Fibroblast of skin of right biceps (primary cell): ENCODE data around the gene NAMPT.
"Not testable (repeated sequence)": the region's sequence is repeated elsewhere in the genome, so short reads cannot be mapped to it uniquely, and the experiment has no call there.

Source experiments
- DNase-seq: peaks from one replicate; pipeline ENCODE4 v3.0.0-alpha.2; 2013

NAMPT gene

DNA sequence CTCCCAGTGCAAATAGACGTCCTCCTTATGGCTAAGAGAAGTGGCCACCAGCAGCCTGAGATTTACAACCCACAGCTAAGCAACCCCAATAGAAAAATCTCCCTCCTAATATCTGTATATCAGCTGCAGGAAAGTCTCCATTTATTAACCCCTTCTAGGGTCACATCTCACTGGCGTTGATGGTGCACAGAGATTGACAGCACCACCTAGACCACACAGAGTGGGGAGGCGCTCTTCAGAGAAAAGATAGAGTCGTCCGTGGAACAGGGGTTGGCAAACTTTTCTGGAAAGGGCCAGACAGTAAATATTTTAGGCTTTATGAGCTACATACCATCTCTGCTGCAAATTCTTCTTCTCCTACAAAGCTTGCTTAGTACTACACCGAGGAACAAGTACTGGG is 60.0 kb downstream of the NAMPT start:
- no peak for DNase-seq

DNA sequence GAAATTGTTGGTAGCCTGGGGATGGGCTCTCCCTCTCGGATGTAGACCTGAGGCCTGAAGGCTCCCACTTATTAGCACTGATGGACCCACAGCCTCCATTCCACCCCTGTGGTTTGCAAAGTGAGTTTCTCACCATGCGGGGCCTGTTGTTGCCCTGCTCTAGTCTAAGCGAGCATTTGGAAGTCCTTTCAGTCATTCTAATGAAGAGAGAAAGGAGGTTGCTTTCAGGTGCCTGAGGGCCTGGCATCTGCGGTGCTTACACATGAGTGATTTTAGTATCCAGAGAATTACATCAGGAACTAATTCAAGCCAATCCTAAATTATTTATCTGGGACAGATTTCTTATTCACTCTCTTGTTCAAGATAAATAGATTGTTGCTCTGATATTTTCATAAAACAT is 61.6 kb downstream of the NAMPT start:
- no peak for DNase-seq

DNA sequence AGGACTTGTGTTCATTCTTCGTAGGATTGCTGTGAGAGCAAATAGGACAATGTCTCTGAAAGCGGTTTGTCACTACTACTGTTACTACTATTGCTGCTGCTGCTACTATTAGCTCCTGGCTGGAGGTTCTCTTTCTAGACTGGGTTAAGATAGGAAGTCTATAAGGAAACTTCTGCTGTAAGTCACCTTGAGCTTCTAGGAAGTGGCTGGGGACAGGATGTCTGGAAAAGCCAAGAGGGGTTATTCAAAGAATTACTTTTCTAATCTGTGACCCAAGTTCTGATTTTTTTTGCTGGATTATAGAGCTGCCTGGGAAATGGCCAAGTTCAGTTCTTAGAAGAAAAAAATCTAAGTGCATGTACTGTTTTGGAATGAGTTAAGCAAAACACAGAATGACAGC is 62.2 kb downstream of the NAMPT start:
- no peak for DNase-seq

DNA sequence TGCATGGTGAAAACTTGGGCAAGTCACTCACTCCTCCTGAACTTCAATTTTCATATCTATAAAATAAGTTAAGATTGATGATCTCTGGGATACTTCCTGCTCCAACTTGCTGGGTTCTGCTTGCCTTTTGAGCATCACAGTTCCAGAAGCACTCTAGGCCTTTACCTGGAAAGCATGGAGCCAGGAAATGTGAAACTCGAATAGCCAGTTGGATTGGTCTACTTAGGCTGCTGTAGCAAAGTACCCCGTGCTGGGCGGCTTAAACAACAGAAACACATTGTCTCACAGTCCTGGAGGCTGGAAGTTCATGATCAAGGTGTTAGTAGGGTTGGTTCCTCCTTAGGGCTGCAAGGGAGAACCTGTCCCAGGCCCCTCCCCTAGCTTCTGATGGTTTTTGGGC is 64.5 kb downstream of the NAMPT start:
- DNase-seq, result no peak

DNA sequence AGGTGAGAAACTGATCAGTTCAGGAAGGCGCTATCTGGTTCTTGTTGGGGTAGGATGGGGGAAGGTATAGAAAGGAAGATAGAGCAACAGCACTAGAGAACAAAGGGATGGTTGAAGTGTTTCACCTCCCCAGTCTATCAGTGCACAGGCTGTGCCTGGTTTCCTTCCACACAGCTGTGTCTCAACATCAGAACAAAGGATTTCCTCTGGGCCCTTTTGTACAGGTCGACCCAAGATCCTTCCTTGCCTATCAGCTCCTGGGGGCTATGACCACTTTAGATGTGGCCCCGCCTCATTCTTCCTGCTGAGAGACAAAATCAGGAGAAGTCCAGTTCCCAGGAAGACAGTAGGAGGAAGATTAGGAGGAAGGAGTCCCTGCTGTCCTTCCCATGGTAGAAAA is 65.6 kb downstream of the NAMPT start:
- DNase-seq, result no peak

DNA sequence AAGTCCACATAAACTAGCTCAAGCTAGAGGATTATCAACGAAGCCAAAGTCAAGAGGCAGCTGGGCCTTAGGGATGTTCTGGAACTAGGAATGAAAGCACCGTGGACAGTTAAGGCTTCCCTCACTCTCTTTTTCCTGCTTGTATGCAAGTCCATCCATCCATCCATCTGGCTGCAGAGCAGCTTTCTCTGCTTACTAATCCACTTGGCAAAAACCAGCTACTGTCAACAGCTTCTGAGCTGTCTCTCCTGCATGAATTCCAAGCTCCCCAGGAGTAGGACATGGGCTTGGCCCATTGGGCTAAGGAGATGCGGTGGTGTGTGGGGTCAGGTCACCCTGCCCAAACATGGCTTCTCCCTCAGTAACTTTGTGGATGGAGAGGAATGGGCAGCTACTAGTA is 66.2 kb downstream of the NAMPT start:
- peak; percentile 11 for DNase-seq

DNA sequence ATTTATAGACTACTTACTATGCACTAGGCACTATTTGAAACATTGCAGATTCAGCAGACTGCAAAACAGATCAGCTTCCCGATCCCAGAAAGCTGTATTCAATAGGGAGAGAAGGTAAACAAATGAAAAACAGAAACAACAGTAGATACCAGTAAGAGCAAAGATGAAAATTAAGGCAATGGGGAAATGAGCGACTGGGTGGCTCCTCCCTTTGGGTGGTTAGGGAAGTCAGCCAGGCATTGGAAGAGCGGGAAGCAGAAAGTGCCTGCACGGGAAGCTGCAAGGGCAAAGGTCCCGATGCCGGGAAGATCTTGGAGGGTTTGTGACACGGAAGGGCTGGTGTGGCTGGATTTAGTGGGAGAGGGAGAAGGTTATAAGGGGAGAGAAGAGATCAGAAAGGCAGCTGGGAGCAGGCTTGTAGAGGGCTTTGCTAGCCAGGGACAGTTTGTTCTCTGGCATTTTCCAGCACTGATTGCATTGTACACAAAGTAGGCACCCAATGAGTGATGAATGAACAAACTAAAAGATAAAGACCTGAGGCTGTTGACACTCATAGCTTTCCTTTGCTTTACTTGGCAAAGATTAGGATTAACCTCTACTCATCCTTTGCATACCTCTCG is 67.8 kb downstream of the NAMPT start:
- peak; percentile 44 for DNase-seq

DNA sequence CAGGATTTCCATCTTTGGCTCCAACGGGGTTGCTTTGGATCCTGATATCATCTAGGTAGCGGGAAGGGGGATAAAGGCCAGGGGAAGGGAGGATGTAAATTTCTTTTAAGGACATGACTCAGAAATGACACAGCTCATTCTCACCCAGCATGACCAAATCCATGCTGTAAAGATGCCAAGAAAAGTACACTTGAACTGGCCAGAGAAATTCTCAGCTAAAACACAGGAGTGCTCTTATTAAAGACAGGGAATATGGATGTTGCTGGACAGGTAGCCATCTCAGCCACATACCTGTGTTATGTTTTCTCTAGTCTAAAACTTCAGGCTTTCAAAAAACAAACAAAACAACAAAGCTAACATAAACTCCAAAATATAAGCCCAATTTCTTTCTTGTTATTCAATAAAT is 68.3 kb downstream of the NAMPT start:
- DNase-seq, result peak; percentile 96

DNA sequence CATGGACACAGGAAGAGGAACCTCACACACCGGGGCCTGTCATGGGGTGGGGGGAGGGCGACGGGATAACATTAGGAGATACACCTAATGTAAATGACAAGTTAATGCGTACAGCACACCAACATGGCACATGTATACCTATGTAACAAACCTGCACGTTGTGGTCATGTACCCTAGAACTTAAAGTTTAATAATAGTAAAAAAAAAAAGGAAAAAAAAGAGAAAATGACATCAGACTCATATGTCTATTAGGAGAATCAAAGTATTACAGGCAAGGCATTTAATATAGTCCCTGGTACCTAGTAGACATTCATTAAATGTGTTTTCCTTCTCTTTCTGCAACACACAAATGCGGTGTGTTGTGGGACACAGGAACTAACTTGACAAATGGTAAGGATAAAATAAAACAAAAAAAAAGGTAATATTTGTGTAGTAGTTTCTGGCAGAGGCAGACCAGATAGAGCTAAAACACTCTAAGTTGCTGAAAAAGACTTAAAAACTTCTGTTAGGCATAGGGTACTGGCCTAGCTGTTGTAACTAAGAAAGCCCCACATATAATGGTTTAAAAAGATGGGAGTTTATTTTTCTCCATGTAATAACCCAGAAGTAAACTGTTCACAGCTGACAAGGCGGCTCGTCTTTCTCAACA is 68.8 kb downstream of the NAMPT start:
- DNase-seq, result no peak

DNA sequence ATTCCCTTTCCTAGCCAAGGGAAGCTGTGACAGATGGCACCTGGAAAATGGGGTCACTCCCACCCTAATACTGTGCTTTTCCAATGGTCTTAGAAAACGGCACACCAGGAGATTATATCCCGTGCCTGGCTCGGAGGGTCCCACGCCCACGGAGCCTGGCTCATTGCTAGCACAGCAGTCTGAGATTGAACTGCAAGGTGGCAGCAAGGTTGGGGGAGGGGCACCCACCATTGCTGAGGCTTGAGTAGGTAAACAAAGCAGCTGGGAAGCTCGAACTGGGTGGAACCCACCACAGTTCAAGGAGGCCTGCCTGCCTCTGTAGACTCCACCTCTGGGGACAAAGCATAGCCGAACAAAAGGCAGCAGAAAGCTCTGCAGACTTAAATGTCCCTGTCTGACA is 75.8 kb downstream of the NAMPT start:
- not testable (repeated sequence) for DNase-seq

DNA sequence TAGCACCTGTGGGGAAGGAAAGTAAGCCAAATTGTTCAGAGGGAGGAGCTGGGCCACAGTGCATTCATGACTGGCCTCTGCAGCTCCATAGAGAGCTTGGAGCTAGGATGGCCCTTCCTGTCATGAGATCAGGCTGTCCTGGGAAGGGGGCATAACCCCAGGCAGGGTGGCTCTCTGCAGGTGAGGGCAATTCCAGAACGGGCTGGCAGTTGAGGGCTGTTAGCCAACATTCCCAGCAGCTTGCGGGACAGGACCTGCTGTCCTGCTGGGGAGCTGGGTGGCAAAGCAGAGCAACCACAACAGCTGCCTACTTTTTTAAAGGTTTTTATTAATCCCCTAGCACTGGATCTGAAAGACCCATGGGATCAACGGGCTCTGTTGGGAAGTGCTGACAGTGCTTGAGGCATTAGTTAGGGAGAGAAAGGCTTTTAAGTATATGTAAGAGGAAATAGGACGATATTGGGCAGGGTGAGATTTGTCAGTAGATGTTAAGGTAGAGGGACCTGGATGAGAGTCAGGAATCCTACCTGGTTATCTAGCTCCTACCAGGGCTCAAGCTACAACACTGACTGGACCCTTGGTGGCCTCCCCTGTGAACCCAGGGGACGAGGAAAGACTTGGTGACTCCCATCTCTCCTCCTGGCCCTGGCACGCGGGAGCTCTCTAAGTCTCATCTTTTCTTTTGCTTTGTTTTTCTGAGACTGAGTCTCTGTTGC is 77.8 kb downstream of the NAMPT start:
- DNase-seq, result no peak

DNA sequence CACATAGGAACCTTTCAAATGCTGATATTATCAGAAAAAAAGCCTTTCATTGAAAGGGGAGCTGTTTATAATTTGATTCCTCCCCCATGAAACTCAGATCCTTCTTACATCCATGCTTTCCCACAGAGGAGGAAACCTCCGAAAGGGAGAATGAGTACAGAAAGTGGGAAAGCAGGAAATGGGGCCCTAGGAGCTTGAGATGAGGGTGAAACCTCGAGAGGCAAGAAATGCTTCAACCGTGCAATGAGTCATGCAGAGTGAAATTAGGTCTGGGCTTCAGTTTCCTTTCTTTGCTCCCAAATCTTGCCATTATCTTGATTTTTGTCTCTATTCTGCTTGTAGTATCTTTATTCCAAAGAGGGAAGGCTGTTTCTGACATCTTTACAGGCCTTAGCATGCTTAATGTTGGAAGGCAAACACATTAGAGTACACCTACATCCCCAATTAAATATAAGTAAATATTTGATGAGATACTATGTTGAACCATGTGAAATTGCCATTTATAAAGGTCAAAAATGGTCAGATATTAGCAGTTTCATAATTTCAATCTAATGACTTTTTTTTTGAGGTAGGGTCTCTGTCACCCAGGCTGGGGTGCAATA is 79.1 kb downstream of the NAMPT start:
- peak; percentile 46 for DNase-seq

DNA sequence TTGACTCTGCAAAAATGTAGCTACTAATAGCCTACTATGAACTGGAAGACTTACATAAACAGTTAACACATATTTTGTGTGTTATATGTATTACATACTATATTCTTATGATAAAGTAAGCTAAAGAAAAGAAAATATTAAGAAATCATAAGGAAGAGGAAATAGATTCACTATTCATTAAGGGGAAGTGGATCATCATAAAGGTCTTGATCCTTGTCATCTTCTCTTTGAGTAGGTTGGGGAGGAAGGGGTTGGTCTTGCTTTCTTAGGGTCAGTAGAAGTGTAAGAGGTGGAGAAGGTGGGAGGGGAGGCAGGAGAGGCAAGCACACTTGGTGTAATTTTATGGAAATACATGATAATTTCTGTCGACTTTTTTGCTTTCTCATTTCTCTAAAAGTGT is 81.3 kb downstream of the NAMPT start:
- no peak for DNase-seq

DNA sequence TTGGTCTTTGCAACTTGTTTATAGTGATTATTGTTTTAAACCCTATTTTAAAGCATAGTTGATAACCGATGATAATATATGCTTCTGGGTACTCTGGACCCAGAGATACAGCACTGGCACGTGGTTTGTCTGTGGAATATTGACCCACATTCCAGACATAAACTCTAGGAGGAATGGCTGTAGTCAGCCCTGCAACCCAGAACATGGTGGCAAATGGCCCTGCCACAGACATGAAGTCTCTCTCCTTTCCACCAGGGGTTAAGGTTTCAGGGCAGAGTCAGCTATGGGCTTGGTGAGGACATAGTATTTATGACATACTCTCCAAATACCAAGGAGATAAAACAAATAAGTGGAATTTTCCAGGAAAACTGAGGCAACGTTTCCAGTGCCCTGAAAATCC is 83.6 kb downstream of the NAMPT start:
- DNase-seq, result no peak

DNA sequence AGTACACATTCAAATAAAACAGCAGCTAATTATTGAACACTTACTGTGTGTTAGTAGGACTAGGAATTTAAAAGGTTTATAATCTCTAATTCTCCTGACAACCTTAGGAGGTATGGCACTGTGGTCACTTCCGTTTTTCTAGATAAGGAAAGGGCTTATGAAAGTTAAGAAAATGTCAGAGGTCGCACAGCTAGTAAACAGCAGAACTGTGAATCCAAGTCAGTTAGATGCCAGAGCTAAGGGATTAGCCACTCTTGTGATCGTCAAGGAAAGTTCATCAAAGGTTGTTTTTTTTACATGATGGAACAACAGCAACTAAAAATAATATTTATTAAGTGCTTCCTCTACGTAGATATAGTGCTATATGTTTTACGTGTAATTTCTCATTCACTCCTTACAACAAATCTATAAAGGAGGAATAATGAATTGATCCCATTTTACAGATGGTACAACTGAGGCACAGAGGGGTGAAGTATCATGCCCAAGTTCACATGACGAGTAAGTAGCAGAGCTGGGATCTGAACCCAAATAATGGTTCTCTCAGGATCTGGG is 84.9 kb downstream of the NAMPT start:
- no peak for DNase-seq

DNA sequence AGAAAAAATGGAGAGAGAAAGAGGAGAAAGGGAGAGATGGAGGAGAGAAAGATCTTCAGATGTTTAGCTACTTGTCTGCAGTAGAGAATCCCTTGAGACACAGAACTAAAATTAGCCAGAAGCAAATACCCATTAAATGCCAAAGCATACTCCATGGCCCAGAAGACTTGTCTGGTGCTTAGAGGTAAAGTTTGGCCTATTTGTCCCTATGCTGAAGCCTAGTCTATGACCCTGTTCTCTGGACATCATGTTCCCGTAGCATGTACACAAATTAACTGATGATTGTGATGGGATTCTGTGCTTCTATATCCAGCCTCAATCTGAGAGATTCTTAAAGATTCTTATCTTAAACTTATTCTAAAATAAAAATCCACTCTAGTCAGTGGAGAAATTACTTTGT is 85.8 kb downstream of the NAMPT start:
- DNase-seq, result no peak
